Kidney epithelial cell (primary cell): ENCODE measurements around the gene UNC119B. TPM values are rescaled to one million over a fixed set of nuclear protein-coding genes. Genes with fewer than 3 reads are reported as not detected.

ENCODE experiments used
- DNase-seq: peaks from one replicate; pipeline ENCODE4 v3.0.0-alpha.2; 2010; ENCODE audit warnings: low read depth
- H3K27me3 ChIP-seq: 2 replicates; pipeline ENCODE4 v1.6.0; 2011; ENCODE audit warnings: low read length; ENCODE audit not compliant: control insufficient read depth, insufficient read depth
- H3K36me3 ChIP-seq: 2 replicates; pipeline ENCODE4 v1.5.1; 2011; ENCODE audit warnings: low read length; ENCODE audit not compliant: control insufficient read depth, insufficient read depth
- H3K4me3 ChIP-seq: 2 replicates; pipeline ENCODE4 v1.5.1; 2011; ENCODE audit warnings: low read depth, mild to moderate bottlenecking, control low read depth, low read length
- total RNA-seq: library from RNA; depleted of rRNA; stranded (reverse); fragments of >200 nt; gene quantifications from 2 replicates; pipeline ENCODE4 v1.2.3, GENCODE V29; 2015
- TF ChIP-seq, protein P1 (sequence below): IDR thresholded peaks from 2 replicates; pipeline ENCODE4 v1.5.1; 2011; ENCODE audit warnings: mild to moderate bottlenecking, moderate library complexity, low read length, control low read depth, inconsistent platforms; ENCODE audit not compliant: insufficient read depth, poor library complexity, severe bottlenecking

UNC119B gene
- total RNA-seq, 1 donor from 2014 or later, result 22.8 TPM

DNA sequence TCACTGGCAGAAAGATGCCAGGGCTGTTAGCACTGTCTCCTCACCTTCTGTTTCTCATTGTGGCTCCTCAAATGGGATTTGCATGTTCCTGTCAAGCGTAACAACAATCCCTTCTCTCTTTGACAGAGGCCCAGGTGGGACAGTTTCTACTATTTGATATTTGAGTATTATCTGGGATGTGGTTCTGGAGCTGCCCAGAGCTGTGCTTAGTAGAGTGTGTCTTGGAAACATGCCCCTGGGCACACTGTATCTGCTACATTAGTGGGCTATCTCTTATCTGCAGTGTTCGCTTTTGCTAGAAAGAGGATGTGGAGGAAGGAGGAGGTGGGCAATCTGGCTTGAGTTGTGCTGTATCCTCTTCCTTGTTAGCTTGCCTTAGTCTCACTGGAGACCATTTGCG lies 11.6 kb downstream of the UNC119B start:
- TF ChIP-seq, protein P1, sequence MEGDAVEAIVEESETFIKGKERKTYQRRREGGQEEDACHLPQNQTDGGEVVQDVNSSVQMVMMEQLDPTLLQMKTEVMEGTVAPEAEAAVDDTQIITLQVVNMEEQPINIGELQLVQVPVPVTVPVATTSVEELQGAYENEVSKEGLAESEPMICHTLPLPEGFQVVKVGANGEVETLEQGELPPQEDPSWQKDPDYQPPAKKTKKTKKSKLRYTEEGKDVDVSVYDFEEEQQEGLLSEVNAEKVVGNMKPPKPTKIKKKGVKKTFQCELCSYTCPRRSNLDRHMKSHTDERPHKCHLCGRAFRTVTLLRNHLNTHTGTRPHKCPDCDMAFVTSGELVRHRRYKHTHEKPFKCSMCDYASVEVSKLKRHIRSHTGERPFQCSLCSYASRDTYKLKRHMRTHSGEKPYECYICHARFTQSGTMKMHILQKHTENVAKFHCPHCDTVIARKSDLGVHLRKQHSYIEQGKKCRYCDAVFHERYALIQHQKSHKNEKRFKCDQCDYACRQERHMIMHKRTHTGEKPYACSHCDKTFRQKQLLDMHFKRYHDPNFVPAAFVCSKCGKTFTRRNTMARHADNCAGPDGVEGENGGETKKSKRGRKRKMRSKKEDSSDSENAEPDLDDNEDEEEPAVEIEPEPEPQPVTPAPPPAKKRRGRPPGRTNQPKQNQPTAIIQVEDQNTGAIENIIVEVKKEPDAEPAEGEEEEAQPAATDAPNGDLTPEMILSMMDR, result no peak
- DNase-seq, result no peak
- no peak overlapping the region for H3K4me3 ChIP-seq
- H3K27me3 ChIP-seq, result no peaks in the 10 kb centered on the region
- peaks cover 5% of the 10 kb centered on the region for H3K36me3 ChIP-seq

DNA sequence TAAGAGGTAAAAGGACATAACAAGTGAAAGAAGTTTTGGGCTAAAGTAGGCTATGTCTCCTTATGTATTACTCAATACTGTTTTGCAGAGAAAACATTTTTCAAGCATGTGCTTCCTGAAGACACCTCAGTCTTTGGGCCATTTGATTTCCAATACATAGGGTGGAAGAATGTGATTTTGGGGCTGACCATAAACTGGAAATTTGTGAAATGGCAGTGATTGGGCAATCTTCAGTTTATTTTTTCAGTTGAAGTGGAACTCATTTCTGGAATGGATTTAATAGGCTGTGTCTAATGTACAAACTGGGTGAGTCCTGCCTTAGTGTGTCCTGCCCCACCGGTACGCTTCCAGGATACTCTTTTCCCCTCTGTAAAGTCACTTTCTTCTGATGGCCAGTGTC lies 12.5 kb downstream of the UNC119B start:
- Histone ChIP-seq H3K27me3 (no peaks in the 10 kb centered on the region), H3K36me3 (peaks cover 5% of the 10 kb centered on the region), H3K4me3 (no peak overlapping the region)
- TF ChIP-seq, protein P1, result no peak
- no peak for DNase-seq

DNA sequence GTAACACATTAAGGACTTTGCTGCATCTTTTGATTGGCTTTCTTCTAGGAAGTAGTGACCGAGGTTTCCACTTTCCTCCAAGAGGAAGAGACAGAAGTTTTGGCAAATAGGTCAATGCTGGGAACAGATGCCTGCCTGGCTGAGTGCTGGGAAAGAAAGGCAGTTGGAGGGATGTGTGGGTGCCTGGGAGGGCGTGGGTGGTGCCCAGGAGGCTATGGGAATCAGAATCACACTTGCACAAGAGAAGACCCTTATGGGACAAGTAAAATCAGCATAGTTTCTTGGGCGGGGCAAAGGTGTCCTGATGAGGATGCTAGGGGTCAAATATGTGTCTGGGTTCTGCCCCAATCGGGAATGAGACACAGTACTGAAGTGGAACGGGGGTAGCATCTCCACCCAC lies 14.5 kb downstream of the UNC119B start:
- no peak for DNase-seq
- H3K27me3 ChIP-seq, result no peaks in the 10 kb centered on the region
- TF ChIP-seq, protein P1, result no peak
- no peak overlapping the region for H3K4me3 ChIP-seq
- H3K36me3 ChIP-seq, result peaks cover 5% of the 10 kb centered on the region

DNA sequence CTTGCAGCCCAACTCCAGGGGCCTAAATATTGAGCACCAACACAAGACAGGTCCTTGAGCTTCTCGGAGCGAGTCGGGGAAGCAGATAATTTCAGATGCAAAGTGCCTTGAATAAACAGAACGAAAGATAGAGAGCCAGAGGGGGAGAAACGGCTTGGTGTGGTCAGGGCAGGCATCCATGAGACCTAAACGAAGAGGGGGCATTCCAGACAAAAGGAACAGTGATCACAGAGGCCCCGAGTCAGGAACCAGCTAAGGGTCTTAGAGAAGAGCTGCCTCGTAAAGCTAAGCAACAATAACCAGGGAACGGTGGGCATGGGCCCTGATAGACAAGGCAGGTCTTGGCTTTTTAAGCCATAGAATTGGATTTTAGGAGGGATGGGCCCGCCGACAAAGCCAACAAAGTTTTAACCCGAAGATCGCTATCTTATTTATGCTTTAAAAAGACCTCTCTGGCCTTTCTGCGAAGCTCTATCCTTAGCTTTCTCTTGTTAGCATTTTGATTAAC lies 14.9 kb downstream of the UNC119B start:
- TF ChIP-seq, protein P1, result no peak
- Histone ChIP-seq H3K4me3 (peak overlapping the region; percentile 65), H3K27me3 (no peaks in the 10 kb centered on the region), H3K36me3 (peaks cover 5% of the 10 kb centered on the region)
- no peak for DNase-seq

DNA sequence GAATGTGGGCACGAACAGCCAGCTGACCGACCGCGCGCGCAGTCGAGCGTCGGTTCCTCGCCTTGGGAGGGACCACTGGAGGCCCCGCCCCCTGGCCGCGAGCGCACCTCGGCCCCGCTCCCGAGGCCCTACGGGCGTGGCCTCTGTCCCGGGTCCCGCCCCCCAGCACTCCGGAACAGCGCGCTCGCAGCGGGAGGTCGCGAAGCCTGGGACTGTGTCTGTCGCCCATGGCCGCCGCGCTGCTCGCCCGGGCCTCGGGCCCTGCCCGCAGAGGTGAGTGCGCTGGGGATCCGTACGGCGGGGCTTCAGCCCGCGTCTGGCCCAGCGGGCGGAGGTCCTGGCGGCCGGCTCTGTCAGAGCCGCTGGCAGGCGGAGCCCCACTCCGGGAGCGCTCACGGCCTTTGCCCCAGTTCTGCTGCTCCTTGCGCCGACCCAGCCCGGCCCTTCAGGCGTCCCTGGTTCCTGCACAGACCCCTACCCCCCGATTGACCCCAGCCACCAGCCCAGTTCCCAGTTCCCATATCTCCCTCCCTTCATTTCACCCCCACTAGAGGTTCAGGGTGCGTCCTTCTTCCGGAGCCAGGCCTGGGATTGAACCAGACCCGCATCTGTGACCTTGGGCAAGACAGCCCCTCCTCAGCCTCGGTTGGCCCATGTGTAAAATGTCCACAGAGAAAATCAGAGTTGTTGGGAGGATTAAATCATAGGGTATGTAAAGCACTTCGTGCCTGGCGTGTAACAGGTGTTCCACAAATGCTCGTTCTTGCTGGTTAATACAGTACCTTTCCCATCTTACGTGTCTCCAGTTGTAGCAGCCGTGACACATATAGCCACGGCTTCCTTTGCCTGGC lies 15.6 kb downstream of the UNC119B start, which contains the start of gene ACADS:
TSS of gene ACADS (plus strand) at position 168 of the 851 bp plus-strand sequence. CDS start at position 228, 60 bp downstream.
- peak; percentile 28 for DNase-seq
- TF ChIP-seq, protein P1, result no peak
- H3K36me3 ChIP-seq, result peaks cover 3% of the 10 kb centered on the region
- peak within 1 kb of the TSS; percentile 65 for H3K4me3 ChIP-seq
- H3K27me3 ChIP-seq, result no peaks in the 10 kb centered on the region
